GM19372 (cell line): Measurements from ENCODE around the gene SMPD4.
"Not testable (repeated sequence)": the region's sequence is repeated elsewhere in the genome, so short reads cannot be mapped to it uniquely, and the experiment has no call there.

Source experiments
- ATAC-seq: cut with Tn5 transposase; IDR thresholded peaks from one replicate; pipeline ENCODE4 v1.9.1; 2021; ENCODE audit warnings: mild to moderate bottlenecking, low read depth, moderate library complexity; ENCODE audit not compliant: unreplicated experiment

Gene SMPD4

GRCh38 chr2:130181325-130181879 is at the start of gene SMPD4:
SMPD4 (minus strand) TSS chr2:130181602; CDS start chr2:130176592, 5,010 bp downstream.
- ATAC-seq: peak; percentile 50

GRCh38 chr2:130230907-130231306 is 49.5 kb upstream of the SMPD4 start:
- not testable (repeated sequence) for ATAC-seq

- ATAC-seq: not testable (repeated sequence)
These were observed 49.0 kb upstream of the SMPD4 start for GRCh38 chr2:130230376-130230775.

GRCh38 chr2:130229161-130229510 is 47.7 kb upstream of the SMPD4 start:
- not testable (repeated sequence) for ATAC-seq

GRCh38 chr2:130228467-130229160 is 47.2 kb upstream of the SMPD4 start:
- ATAC-seq: not testable (repeated sequence)

- not testable (repeated sequence) for ATAC-seq
These were observed 46.6 kb upstream of the SMPD4 start for GRCh38 chr2:130228005-130228404.

GRCh38 chr2:130222523-130222922 is 41.1 kb upstream of the SMPD4 start:
- not testable (repeated sequence) for ATAC-seq

- ATAC-seq: not testable (repeated sequence)
These were observed 39.1 kb upstream of the SMPD4 start for GRCh38 chr2:130220505-130220904.

GRCh38 chr2:130219147-130219546 is 37.7 kb upstream of the SMPD4 start:
- not testable (repeated sequence) for ATAC-seq

- ATAC-seq: not testable (repeated sequence)
These were observed 25.6 kb upstream of the SMPD4 start for GRCh38 chr2:130207051-130207450.

GRCh38 chr2:130203150-130203549 is 21.7 kb upstream of the SMPD4 start:
- not testable (repeated sequence) for ATAC-seq

GRCh38 chr2:130202518-130202917 is 21.1 kb upstream of the SMPD4 start:
- not testable (repeated sequence) for ATAC-seq

- no peak for ATAC-seq
These were observed 16.9 kb upstream of the SMPD4 start, which contains the start of gene TUBA3E for GRCh38 chr2:130198343-130198742. TUBA3E (minus strand) TSS chr2:130198439; CDS start chr2:130198360, 79 bp downstream.

- ATAC-seq: not testable (repeated sequence)
These were observed 14.7 kb upstream of the SMPD4 start for GRCh38 chr2:130196052-130196451.

- ATAC-seq: not testable (repeated sequence)
These were observed 13.8 kb upstream of the SMPD4 start for GRCh38 chr2:130195089-130195635.

GRCh38 chr2:130193824-130194223 is 12.4 kb upstream of the SMPD4 start:
- not testable (repeated sequence) for ATAC-seq

GRCh38 chr2:130192451-130192850 is 11.0 kb upstream of the SMPD4 start:
- ATAC-seq: not testable (repeated sequence)

GRCh38 chr2:130191319-130191718 is 9.9 kb upstream of the SMPD4 start:
- not testable (repeated sequence) for ATAC-seq

GRCh38 chr2:130190237-130190636 is 8.8 kb upstream of the SMPD4 start:
- no peak for ATAC-seq

GRCh38 chr2:130188958-130189357 is 7.6 kb upstream of the SMPD4 start:
- not testable (repeated sequence) for ATAC-seq
